HG02678 (cell line): Measurements from ENCODE around the gene AP1M2.

Experiments used
- ATAC-seq: cut with Tn5 transposase; IDR thresholded peaks from one replicate; pipeline ENCODE4 v1.9.1; 2021; ENCODE audit warnings: mild to moderate bottlenecking, moderate library complexity; ENCODE audit not compliant: unreplicated experiment

AP1M2 gene

GRCh38 chr19:10587022-10587838 lies at the start of gene AP1M2:
Gene AP1M2 (minus strand): TSS chr19:10587312. CDS start chr19:10587231, 81 bp downstream.
- ATAC-seq = no peak

- ATAC-seq = no peak
These were observed 49.3 kb upstream of the AP1M2 start for GRCh38 chr19:10636304-10636972.

GRCh38 chr19:10634963-10635362 lies 47.9 kb upstream of the AP1M2 start:
- no peak for ATAC-seq

- no peak for ATAC-seq
These were observed 47.3 kb upstream of the AP1M2 start for GRCh38 chr19:10634430-10634829.

GRCh38 chr19:10631874-10632273 lies 44.8 kb upstream of the AP1M2 start:
- no peak for ATAC-seq

- ATAC-seq = no peak
These were observed 38.6 kb upstream of the AP1M2 start for GRCh38 chr19:10625762-10626138.

- ATAC-seq = no peak
These were observed 38.1 kb upstream of the AP1M2 start, which contains the start of gene SLC44A2 for GRCh38 chr19:10625003-10625761. Gene SLC44A2 (plus strand): TSS chr19:10625553. CDS start chr19:10625634, 81 bp downstream.

GRCh38 chr19:10624585-10624984 lies 37.5 kb upstream of the AP1M2 start:
- no peak for ATAC-seq

GRCh38 chr19:10621966-10622365 lies 34.9 kb upstream of the AP1M2 start:
- no peak for ATAC-seq

- ATAC-seq = no peak
These were observed 33.7 kb upstream of the AP1M2 start for GRCh38 chr19:10620786-10621185.

- ATAC-seq = no peak
These were observed 31.7 kb upstream of the AP1M2 start for GRCh38 chr19:10618846-10619245.

- no peak for ATAC-seq
These were observed 30.5 kb upstream of the AP1M2 start for GRCh38 chr19:10617409-10618121.

- no peak for ATAC-seq
These were observed 28.4 kb upstream of the AP1M2 start for GRCh38 chr19:10615429-10616023.

GRCh38 chr19:10612499-10613119 lies 25.5 kb upstream of the AP1M2 start:
- no peak for ATAC-seq

GRCh38 chr19:10611907-10612306 lies 24.8 kb upstream of the AP1M2 start:
- ATAC-seq = no peak

- no peak for ATAC-seq
These were observed 17.4 kb upstream of the AP1M2 start for GRCh38 chr19:10604460-10604980.

- no peak for ATAC-seq
These were observed 16.9 kb upstream of the AP1M2 start for GRCh38 chr19:10603873-10604459.

- ATAC-seq = peak; percentile 42
These were observed 16.2 kb upstream of the AP1M2 start for GRCh38 chr19:10603084-10603872.
